SU-DHL-6 (cell line): Measurements from ENCODE around the gene DNAJC27.

Experiments used
- H2AFZ ChIP-seq: fragments of 200-600 bp; sonication (generic); 2 replicates; pipeline ENCODE4 v1.6.1; 2014; ENCODE audit warnings: low read depth, mild to moderate bottlenecking, moderate library complexity, mixed read lengths, antibody characterized with exemption, low read length; ENCODE audit not compliant: severe bottlenecking
- H3F3A ChIP-seq: fragments of 200-600 bp; shearing (Covaris generic); 2 replicates; pipeline ENCODE4 v1.6.0; 2016; ENCODE audit warnings: antibody characterized with exemption, mild to moderate bottlenecking; ENCODE audit not compliant: insufficient read depth
- H3K27ac ChIP-seq: fragments of 200-600 bp; sonication (generic); 2 replicates; pipeline ENCODE4 v1.5.1; 2016; ENCODE audit warnings: low read depth, mild to moderate bottlenecking, low read length, moderate library complexity, mixed read lengths
- H3K27me3 ChIP-seq: fragments of 200-600 bp; sonication (generic), shearing (Covaris generic); 2 replicates; pipeline ENCODE4 v1.6.0; 2014; ENCODE audit warnings: mild to moderate bottlenecking, low read length
- H3K36me3 ChIP-seq: fragments of 200-600 bp; sonication (generic); 2 replicates; pipeline ENCODE4 v1.6.1; 2014; ENCODE audit warnings: mild to moderate bottlenecking, low read length, mixed read lengths
- H3K4me2 ChIP-seq: fragments of 300-600, 200-600 bp; shearing (Covaris generic), sonication (generic); 2 replicates; pipeline ENCODE4 v1.6.0; 2014; ENCODE audit warnings: low read length, low read depth, mild to moderate bottlenecking; ENCODE audit not compliant: poor library complexity, severe bottlenecking
- H3K4me3 ChIP-seq: fragments of 200-600 bp; sonication (generic); 2 replicates; pipeline ENCODE4 v1.5.1; 2014; ENCODE audit warnings: antibody characterized with exemption, low read length, mild to moderate bottlenecking, mixed read lengths; ENCODE audit not compliant: insufficient read depth, poor library complexity, severe bottlenecking
- H3K79me2 ChIP-seq: fragments of 200-600 bp; sonication (generic); 2 replicates; pipeline ENCODE4 v1.6.1; 2014; ENCODE audit warnings: mild to moderate bottlenecking, low read length, moderate library complexity; ENCODE audit not compliant: insufficient read depth
- H3K9ac ChIP-seq: fragments of 200-600 bp; sonication (generic); 2 replicates; pipeline ENCODE4 v1.7.0; 2014; ENCODE audit warnings: mild to moderate bottlenecking, low read length
- H3K9me2 ChIP-seq: fragments of 200-600 bp; sonication (generic); replicated peaks from 2 replicates; pipeline ENCODE4 v1.6.1; 2014; ENCODE audit warnings: low read length; ENCODE audit not compliant: insufficient read depth
- H3K9me3 ChIP-seq: fragments of 200-600 bp; sonication (generic); 2 replicates; pipeline ENCODE4 v1.6.1; 2014; ENCODE audit warnings: low read length, mixed read lengths; ENCODE audit not compliant: insufficient read depth
- H4K20me1 ChIP-seq: fragments of 200-600 bp; sonication (generic); 2 replicates; pipeline ENCODE4 v1.6.1; 2014; ENCODE audit warnings: low read depth, mild to moderate bottlenecking, antibody characterized with exemption, low read length, moderate library complexity, mixed read lengths
- CTCF ChIP-seq: fragments of 200-600 bp; sonication (generic); IDR thresholded peaks from one replicate; pipeline ENCODE4 v1.5.1; 2017; ENCODE audit warnings: antibody characterized with exemption, mild to moderate bottlenecking, low read length, moderate library complexity; ENCODE audit not compliant: insufficient read depth, poor library complexity, severe bottlenecking
- EZH2phosphoT487 ChIP-seq: fragments of 200-600 bp; sonication (generic), shearing (Covaris generic); conservative IDR thresholded peaks from 2 replicates; pipeline ENCODE4 v1.6.1; 2018; ENCODE audit warnings: mild to moderate bottlenecking, antibody characterized with exemption, low read length, moderate library complexity, mixed read lengths

DNAJC27 gene

GRCh38 chr2:24939353-24939752 lies 32.4 kb downstream of the DNAJC27 start:
- Histone ChIP-seq H3F3A (no peaks in the 10 kb centered on the region), H3K9me3 (no peaks in the 10 kb centered on the region), H4K20me1 (no peaks in the 10 kb centered on the region), H3K27ac (no peak overlapping the region), H3K4me2 (no peak overlapping the region), H2AFZ (no peak overlapping the region), H3K9ac (no peak overlapping the region), H3K4me3 (no peak overlapping the region), H3K79me2 (no peaks in the 10 kb centered on the region), H3K36me3 (no peaks in the 10 kb centered on the region), H3K9me2 (no peaks in the 10 kb centered on the region), H3K27me3 (no peaks in the 10 kb centered on the region)
- TF ChIP-seq CTCF (no peak), EZH2phosphoT487 (no peak)

GRCh38 chr2:24937236-24937635 lies 34.5 kb downstream of the DNAJC27 start:
- Histone ChIP-seq H3K36me3 (no peaks in the 10 kb centered on the region), H3K9ac (no peak overlapping the region), H3F3A (no peaks in the 10 kb centered on the region), H3K27ac (no peak overlapping the region), H3K4me3 (no peak overlapping the region), H3K9me3 (no peaks in the 10 kb centered on the region), H3K79me2 (no peaks in the 10 kb centered on the region), H4K20me1 (no peaks in the 10 kb centered on the region), H3K9me2 (no peaks in the 10 kb centered on the region), H3K27me3 (no peaks in the 10 kb centered on the region), H2AFZ (no peak overlapping the region), H3K4me2 (no peak overlapping the region)
- TF ChIP-seq EZH2phosphoT487 (no peak), CTCF (no peak)

GRCh38 chr2:24935145-24935544 lies 36.6 kb downstream of the DNAJC27 start:
- no peak overlapping the region for H3K4me2 ChIP-seq
- H3F3A ChIP-seq = no peaks in the 10 kb centered on the region
- H3K36me3 ChIP-seq = no peaks in the 10 kb centered on the region
- H3K79me2 ChIP-seq = no peaks in the 10 kb centered on the region
- TF ChIP-seq CTCF (no peak), EZH2phosphoT487 (no peak)
- no peak overlapping the region for H2AFZ ChIP-seq
- H4K20me1 ChIP-seq = no peaks in the 10 kb centered on the region
- no peak overlapping the region for H3K27ac ChIP-seq
- no peaks in the 10 kb centered on the region for H3K9me2 ChIP-seq
- no peak overlapping the region for H3K9ac ChIP-seq
- no peaks in the 10 kb centered on the region for H3K9me3 ChIP-seq
- H3K4me3 ChIP-seq = no peak overlapping the region
- H3K27me3 ChIP-seq = no peaks in the 10 kb centered on the region
